ENCODE measurements around the gene GABRB3.

- TF ChIP-seq POLR2AphosphoS5 (IDR thresholded peaks at IDR 0.05) (no peak), CTCF (IDR thresholded peaks at IDR 0.05 in 8 of 11, conservative IDR thresholded peaks at IDR 0.05 in 3 of 11) (no peak)
Observed at GRCh38 chr15:26630857-26631256, 142.0 kb downstream of the GABRB3 start.

Data from spleen (tissue), 7 donors.